Thoracic aorta (tissue), 2 donors: ENCODE results near the gene CBL. TPM values are rescaled to one million over a fixed set of nuclear protein-coding genes. Genes with fewer than 3 reads are reported as not detected.
"Not testable (repeated sequence)": the region's sequence is repeated elsewhere in the genome, so short reads cannot be mapped to it uniquely, and the experiment has no call there.

Experiments
- ATAC-seq: fragments of 150-250 bp; one replicate; pipeline ENCODE4 v1.8.0; 2017; ENCODE audit warnings: low read depth; ENCODE audit not compliant: insufficient number of reproducible peaks, low FRiP score
- DNase-seq: peaks from one replicate; pipeline ENCODE4 v3.0.0-alpha.2; 2020; ENCODE audit warnings: low spot score
- H3K27ac ChIP-seq, 2 donors: fragments of 200-600 bp; sonication (generic); 1 replicate in 1 of 2; 2 replicates in 1 of 2; pipeline ENCODE4 v1.5.1; 2016; ENCODE audit warnings: mild to moderate bottlenecking in 2 of 2, moderate library complexity in 2 of 2
- H3K27me3 ChIP-seq: fragments of 200-600 bp; sonication (generic); replicated peaks from 2 replicates; pipeline ENCODE4 v1.6.0; 2016; ENCODE audit warnings: mild to moderate bottlenecking; ENCODE audit not compliant: insufficient read depth
- H3K36me3 ChIP-seq: fragments of 200-600 bp; sonication (generic); one replicate; pipeline ENCODE4 v1.5.1; 2016
- H3K4me1 ChIP-seq, 2 donors: fragments of 200-600 bp; sonication (generic); 1 replicate in 1 of 2; 2 replicates in 1 of 2; pipeline versions ENCODE4 v1.5.1 to v1.6.0; 2016; ENCODE audit warnings: low read depth in 2 of 2, mild to moderate bottlenecking in 1 of 2; ENCODE audit not compliant: control insufficient read depth in 1 of 2
- H3K4me3 ChIP-seq: fragments of 200-600 bp; sonication (generic); 2 replicates; pipeline ENCODE4 v1.5.1; 2016; ENCODE audit warnings: mild to moderate bottlenecking
- H3K9me3 ChIP-seq: fragments of 200-600 bp; sonication (generic); 2 replicates; pipeline ENCODE4 v1.5.1; 2016
- total RNA-seq, 2 donors: library from RNA; depleted of rRNA; stranded (reverse); fragments of >200 nt; gene quantifications; one replicate each; pipeline versions ENCODE4 v1.1.0 to v1.2.3, GENCODE V29; 2016
- TF ChIP-seq, protein P1 (sequence below): fragments of 200-600 bp; sonication (generic); IDR thresholded peaks from one replicate; pipeline ENCODE4 v1.5.1; 2019; ENCODE audit warnings: antibody characterized with exemption

Gene CBL
- total RNA-seq, 2 donors from 2014 or later = 21.0 to 23.2 TPM

DNA sequence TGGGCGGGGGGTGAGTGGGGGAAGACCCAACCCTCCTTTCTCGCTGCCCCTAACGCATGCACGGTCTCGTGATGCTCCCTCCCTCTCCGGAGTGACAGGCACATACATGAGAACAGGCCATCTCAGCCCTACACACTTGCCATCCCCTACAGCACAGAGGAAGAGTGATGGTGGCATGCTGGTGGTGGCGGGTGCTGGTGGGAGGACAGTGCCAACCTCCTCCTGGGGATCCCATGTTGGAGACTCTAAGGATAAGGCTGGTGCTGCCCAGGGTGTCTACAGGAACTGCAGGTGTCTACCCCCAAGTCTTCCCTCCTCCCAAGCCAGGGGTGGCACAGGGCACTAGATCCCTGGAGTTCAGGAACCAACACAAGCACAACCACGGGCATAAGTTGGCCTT lies 44.3 kb upstream of the CBL start:
- no peaks in the 10 kb centered on the region for H3K27me3 ChIP-seq
- ATAC-seq = no peak
- H3K27ac ChIP-seq = no peak overlapping the region
- no peaks in the 10 kb centered on the region for H3K36me3 ChIP-seq
- no peaks in the 10 kb centered on the region for H3K9me3 ChIP-seq
- DNase-seq = no peak
- H3K4me1 ChIP-seq = no peaks in the 10 kb centered on the region
- TF ChIP-seq, protein P1, sequence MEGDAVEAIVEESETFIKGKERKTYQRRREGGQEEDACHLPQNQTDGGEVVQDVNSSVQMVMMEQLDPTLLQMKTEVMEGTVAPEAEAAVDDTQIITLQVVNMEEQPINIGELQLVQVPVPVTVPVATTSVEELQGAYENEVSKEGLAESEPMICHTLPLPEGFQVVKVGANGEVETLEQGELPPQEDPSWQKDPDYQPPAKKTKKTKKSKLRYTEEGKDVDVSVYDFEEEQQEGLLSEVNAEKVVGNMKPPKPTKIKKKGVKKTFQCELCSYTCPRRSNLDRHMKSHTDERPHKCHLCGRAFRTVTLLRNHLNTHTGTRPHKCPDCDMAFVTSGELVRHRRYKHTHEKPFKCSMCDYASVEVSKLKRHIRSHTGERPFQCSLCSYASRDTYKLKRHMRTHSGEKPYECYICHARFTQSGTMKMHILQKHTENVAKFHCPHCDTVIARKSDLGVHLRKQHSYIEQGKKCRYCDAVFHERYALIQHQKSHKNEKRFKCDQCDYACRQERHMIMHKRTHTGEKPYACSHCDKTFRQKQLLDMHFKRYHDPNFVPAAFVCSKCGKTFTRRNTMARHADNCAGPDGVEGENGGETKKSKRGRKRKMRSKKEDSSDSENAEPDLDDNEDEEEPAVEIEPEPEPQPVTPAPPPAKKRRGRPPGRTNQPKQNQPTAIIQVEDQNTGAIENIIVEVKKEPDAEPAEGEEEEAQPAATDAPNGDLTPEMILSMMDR = no peak
- H3K4me3 ChIP-seq = no peak overlapping the region

DNA sequence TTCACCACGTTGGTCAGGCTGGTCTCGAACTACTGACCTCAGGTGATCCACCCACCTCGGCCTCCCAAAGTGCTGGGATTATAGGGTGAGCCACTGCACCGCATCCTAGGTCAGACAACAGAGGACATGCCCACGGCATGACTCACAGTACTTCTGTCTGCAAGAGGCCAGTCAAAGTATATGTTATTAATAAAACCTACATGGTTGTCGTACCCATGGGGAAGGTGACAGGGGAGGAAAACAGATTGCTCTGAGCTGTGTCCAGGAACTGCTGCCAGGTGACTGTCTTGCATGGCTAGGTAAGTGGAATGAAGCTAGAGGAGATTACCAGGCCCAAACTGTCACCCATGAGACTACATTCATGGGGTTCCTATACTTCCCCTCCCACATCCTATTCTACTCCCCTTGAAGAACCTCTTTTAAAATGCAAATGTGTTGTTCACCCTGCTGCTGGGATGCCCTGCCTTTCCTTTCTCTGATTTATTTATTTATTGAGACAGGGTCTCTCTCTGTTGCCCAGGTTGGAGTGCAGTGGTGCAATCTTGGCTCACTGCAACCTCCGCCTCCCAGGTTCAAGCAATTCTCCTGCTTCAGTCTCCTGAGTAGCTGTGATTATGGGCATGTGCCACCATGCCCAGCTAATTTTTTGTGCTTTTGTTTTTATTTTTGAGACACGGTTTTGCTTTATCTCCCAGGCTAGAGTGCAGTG lies 39.6 kb upstream of the CBL start:
- Histone ChIP-seq H3K27ac (no peak overlapping the region), H3K36me3 (no peaks in the 10 kb centered on the region), H3K4me1 (peaks cover 0 to 10% of the 10 kb centered on the region in 2 donors), H3K27me3 (no peaks in the 10 kb centered on the region), H3K4me3 (no peak overlapping the region), H3K9me3 (no peaks in the 10 kb centered on the region)
- TF ChIP-seq, protein P1 = no peak
- DNase-seq (no peak), ATAC-seq (no peak)

DNA sequence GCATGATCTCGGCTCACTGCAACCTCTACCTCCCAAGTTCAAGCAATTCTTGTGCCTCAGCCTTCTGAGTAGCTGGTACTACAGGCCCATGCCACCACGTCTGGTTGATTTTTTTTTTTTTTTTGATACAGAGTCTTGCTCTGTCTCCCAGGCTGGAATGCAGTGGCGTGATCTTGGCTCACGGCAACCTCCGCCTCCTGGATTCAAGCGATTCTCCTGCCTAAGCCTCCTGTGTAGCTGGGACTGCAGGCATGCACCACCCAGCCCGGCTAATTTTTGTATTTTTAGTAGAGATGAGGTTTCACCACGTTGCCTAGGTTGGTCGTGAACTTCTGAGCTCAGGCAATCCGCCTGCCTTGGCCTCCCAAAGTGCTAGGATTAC lies 39.1 kb upstream of the CBL start:
- DNase-seq, H3K27me3 ChIP-seq, H3K4me1 ChIP-seq, ATAC-seq, H3K4me3 ChIP-seq, H3K36me3 ChIP-seq, H3K27ac ChIP-seq, H3K9me3 ChIP-seq: not testable (repeated sequence)

DNA sequence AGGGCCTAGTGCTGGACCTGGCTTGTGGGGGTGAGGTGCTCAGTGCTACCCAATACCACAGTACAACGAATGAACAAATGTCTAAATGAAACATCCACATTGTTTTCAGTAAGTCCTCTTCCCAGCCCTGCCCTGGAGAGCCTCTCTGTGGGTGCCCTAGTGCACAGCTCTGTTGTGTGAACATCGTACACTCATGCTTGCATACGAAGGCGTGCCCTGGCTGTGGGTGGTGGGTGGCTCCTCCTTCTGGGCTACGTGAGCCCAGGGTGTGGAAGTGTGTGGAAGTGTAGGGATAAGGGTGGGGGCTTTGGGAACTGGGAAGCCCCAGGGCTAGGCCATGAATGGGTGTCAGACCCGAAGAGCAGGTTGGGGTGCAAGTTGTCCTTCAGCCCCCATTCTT lies 38.2 kb upstream of the CBL start:
- Histone ChIP-seq H3K27ac (peak overlapping the region; percentile 98 to 99), H3K4me1 (peaks cover 0 to 10% of the 10 kb centered on the region in 2 donors), H3K4me3 (no peak overlapping the region), H3K27me3 (no peaks in the 10 kb centered on the region), H3K36me3 (no peaks in the 10 kb centered on the region), H3K9me3 (no peaks in the 10 kb centered on the region)
- no peak for DNase-seq
- ATAC-seq = no peak
- TF ChIP-seq, protein P1 = no peak

DNA sequence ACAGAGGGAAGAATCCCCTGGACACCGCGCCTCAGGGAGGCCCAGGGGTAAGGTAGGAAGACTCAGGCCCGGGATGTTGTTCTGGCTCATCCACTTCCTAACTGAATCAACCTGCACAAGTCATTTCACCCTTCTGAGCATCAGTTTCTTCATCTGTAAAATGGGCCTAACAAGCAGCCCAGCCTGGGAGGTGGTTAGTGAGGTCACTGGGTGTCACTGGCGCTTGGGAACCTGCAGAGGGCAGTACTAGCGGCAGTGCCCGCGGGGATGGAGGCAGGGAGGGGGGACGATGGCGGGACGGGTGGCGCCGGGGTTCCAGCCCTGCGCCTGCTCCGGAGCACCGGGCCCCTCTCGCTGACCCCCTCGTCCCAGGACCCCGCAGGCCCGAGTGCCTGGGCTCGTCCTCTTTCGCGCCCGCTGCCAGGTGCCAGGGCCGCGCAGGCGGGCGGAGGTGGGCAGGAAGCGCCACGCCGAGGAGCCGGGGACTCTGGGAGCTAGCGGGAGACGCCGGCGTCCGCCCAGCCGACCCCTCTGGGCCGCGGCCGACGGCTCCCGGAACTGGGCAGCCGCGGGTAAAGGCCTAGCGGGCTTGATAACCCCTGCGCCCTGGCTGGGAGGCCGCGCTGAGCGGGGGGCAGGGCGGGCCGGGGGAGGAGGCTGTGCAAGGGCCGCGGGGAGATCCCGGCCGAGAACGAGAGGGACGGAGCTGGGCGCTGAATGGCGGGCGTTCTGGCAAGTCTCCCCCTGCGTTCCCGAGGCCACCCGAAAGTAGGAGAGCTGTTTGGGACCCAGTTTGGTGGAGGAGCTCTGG lies 37.5 kb upstream of the CBL start, which contains the start of gene NLRX1:
Gene NLRX1, plus strand, starts transcription at position 255 of the 811 bp plus-strand sequence. CDS start 2,679 bp downstream, outside the sequence.
- Histone ChIP-seq H3K9me3 (no peaks in the 10 kb centered on the region), H3K36me3 (peaks cover 4% of the 10 kb centered on the region), H3K4me3 (peak within 1 kb of the TSS; percentile 87), H3K4me1 (peaks cover 0 to 10% of the 10 kb centered on the region in 2 donors), H3K27ac (peak within 1 kb of the TSS; percentile 98 to 99), H3K27me3 (no peaks in the 10 kb centered on the region)
- TF ChIP-seq, protein P1 = peak; percentile 85
- DNase-seq = peak; percentile 65
- peak; percentile 84 for ATAC-seq
